Measurements from ENCODE around the gene FXN. TPM values are rescaled to one million over a fixed set of nuclear protein-coding genes. Genes with fewer than 3 reads are reported as not detected.
"Not testable (repeated sequence)": the region's sequence is repeated elsewhere in the genome, so short reads cannot be mapped to it uniquely, and the experiment has no call there.

Gene FXN
- total RNA-seq, 3 donors from 2014 or later, result 3.8 to 7.5 (median 6.9) TPM

GRCh38 chr9:69089491-69089890, 53.9 kb downstream of the FXN start:
- Histone ChIP-seq H3K27me3 (no peaks in the 10 kb centered on the region), H3K4me1 (no peaks in the 10 kb centered on the region), H3K27ac (no peak overlapping the region), H3K9me3 (no peaks in the 10 kb centered on the region), H3K4me3 (no peak overlapping the region), H3K36me3 (no peaks in the 10 kb centered on the region)
- TF ChIP-seq POLR2A (IDR thresholded peaks at IDR 0.05), result no peak
- no peak for TF ChIP-seq POLR2AphosphoS5 (IDR thresholded peaks at IDR 0.05)
- TF ChIP-seq CTCF (IDR thresholded peaks at IDR 0.05), result no peak
- no peak for DNase-seq (ENCODE audit: low spot score in 2 of 2)
- intact Hi-C loops (cut with DNase I; ENCODE audit: low total_unique reads), result no loop called here

GRCh38 chr9:69090140-69090750, 54.7 kb downstream of the FXN start:
- peak overlapping the region in 1 of 2 donors; percentile 5 for H3K27ac ChIP-seq
- intact Hi-C loops (cut with DNase I; ENCODE audit: low total_unique reads), result no loop called here
- H3K4me1 ChIP-seq, result no peaks in the 10 kb centered on the region
- no peak for TF ChIP-seq POLR2AphosphoS5 (IDR thresholded peaks at IDR 0.05)
- no peak for TF ChIP-seq CTCF (IDR thresholded peaks at IDR 0.05)
- TF ChIP-seq POLR2A (IDR thresholded peaks at IDR 0.05), result no peak
- DNase-seq (ENCODE audit: low spot score in 2 of 2), result no peak
- H3K27me3 ChIP-seq, result no peaks in the 10 kb centered on the region
- H3K9me3 ChIP-seq, result no peaks in the 10 kb centered on the region
- H3K36me3 ChIP-seq, result no peaks in the 10 kb centered on the region
- H3K4me3 ChIP-seq, result no peak overlapping the region

GRCh38 chr9:69090946-69091345, 55.4 kb downstream of the FXN start:
- TF ChIP-seq CTCF (IDR thresholded peaks at IDR 0.05) (no peak), POLR2A (IDR thresholded peaks at IDR 0.05) (no peak), POLR2AphosphoS5 (IDR thresholded peaks at IDR 0.05) (no peak)
- no peak overlapping the region for H3K27ac ChIP-seq
- no peaks in the 10 kb centered on the region for H3K36me3 ChIP-seq
- intact Hi-C loops (cut with DNase I; ENCODE audit: low total_unique reads), result no loop called here
- no peaks in the 10 kb centered on the region for H3K4me1 ChIP-seq
- H3K4me3 ChIP-seq, result no peak overlapping the region
- no peaks in the 10 kb centered on the region for H3K9me3 ChIP-seq
- no peaks in the 10 kb centered on the region for H3K27me3 ChIP-seq
- DNase-seq (ENCODE audit: low spot score in 2 of 2), result no peak

- H3K4me3 ChIP-seq, result no peak overlapping the region
- no peak for DNase-seq (ENCODE audit: low spot score in 2 of 2)
- H3K36me3 ChIP-seq, result no peaks in the 10 kb centered on the region
- intact Hi-C loops (cut with DNase I; ENCODE audit: low total_unique reads), result no loop called here
- H3K27me3 ChIP-seq, result no peaks in the 10 kb centered on the region
- H3K9me3 ChIP-seq, result no peaks in the 10 kb centered on the region
- TF ChIP-seq CTCF (IDR thresholded peaks at IDR 0.05) (no peak), POLR2AphosphoS5 (IDR thresholded peaks at IDR 0.05) (no peak)
- no peaks in the 10 kb centered on the region for H3K4me1 ChIP-seq
- H3K27ac ChIP-seq, result no peak overlapping the region
Observed at GRCh38 chr9:69093471-69094103, 58.0 kb downstream of the FXN start.

- H3K4me1 ChIP-seq; DNase-seq (ENCODE audit: low spot score in 2 of 2); H3K4me3 ChIP-seq; H3K27ac ChIP-seq; H3K36me3 ChIP-seq; intact Hi-C loops (cut with DNase I; ENCODE audit: low total_unique reads); H3K27me3 ChIP-seq; H3K9me3 ChIP-seq: not testable (repeated sequence)
Observed at GRCh38 chr9:69094361-69095135, 59.0 kb downstream of the FXN start.

Data from breast epithelium (tissue), 4 donors.